ENCODE data around the gene NGDN. TPM values are rescaled to one million over a fixed set of nuclear protein-coding genes. Genes with fewer than 3 reads are reported as not detected.

NGDN gene
- total RNA-seq, 1 donor from 2014 or later: 47.1 TPM

DNA sequence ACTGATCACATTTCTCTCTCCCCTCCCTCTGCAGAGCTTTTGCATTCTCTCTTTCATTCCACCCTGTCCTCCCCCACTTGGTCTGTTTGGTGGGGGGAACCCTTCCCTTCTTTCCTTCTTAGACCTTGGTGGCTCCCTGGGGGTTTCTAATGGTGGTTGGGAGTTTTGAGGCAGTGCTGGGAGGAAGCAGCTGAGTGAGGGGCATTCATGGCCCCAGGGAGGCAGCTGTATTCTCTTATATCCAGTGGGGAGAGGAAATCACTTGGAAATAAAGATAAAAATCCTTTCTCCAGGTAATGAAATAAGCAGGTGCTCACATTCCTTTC is 13.3 kb downstream of the NGDN start:
- intact Hi-C loops (cut with DNase I): no loop called here

DNA sequence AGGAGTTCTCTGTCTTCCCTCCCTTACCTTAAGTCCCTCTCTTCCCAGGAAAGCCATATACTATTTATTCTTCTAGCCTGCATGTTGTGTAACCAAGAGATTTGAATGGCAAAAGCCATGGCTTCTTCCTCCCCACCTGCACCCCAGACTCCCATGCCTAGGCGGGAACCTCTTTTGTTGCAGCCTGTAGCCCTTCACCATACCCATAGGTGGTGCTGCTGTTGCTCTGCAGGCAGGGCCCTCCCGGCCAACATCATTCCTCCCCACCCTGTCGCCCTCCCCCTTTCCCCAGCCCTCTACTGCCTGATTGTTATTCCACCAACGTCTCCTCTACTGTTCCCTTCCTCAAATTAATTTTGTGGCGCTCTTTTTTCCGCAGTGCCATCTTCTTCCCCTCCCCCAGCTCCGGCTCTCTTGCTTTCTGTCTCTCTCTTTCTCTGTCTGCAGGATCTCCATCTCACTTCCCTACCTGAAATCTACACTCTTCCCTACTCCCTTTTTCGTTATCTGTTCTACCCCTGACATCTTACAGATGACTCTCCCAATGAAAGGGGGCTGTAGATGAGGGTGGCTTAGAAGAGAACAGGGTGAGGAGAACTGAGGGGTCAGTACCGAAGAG is 13.8 kb downstream of the NGDN start:
- Histone ChIP-seq H3K27me3 (no peaks in the 10 kb centered on the region), H3K4me3 (no peak overlapping the region), H3K9me3 (no peaks in the 10 kb centered on the region), H3K36me3 (peaks cover 0 to 5% of the 10 kb centered on the region in 2 donors), H3K27ac (no peak overlapping the region), H3K4me1 (no peaks in the 10 kb centered on the region)
- TF ChIP-seq POLR2A (IDR thresholded peaks at IDR 0.05) (no peak), POLR2AphosphoS5 (IDR thresholded peaks at IDR 0.05; ENCODE audit: insufficient read depth in 1 of 2, low read depth in 1 of 2) (no peak)
- TF ChIP-seq, protein P1, sequence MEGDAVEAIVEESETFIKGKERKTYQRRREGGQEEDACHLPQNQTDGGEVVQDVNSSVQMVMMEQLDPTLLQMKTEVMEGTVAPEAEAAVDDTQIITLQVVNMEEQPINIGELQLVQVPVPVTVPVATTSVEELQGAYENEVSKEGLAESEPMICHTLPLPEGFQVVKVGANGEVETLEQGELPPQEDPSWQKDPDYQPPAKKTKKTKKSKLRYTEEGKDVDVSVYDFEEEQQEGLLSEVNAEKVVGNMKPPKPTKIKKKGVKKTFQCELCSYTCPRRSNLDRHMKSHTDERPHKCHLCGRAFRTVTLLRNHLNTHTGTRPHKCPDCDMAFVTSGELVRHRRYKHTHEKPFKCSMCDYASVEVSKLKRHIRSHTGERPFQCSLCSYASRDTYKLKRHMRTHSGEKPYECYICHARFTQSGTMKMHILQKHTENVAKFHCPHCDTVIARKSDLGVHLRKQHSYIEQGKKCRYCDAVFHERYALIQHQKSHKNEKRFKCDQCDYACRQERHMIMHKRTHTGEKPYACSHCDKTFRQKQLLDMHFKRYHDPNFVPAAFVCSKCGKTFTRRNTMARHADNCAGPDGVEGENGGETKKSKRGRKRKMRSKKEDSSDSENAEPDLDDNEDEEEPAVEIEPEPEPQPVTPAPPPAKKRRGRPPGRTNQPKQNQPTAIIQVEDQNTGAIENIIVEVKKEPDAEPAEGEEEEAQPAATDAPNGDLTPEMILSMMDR (IDR thresholded peaks at IDR 0.05): no peak
- no peak for DNase-seq (ENCODE audit: extremely low spot score in 2 of 2)
- intact Hi-C loops (cut with DNase I): no loop called here

More for the DNA sequence above, 13.3 kb downstream of the NGDN start:
- no peaks in the 10 kb centered on the region for H3K9me3 ChIP-seq
- H3K4me1 ChIP-seq: no peaks in the 10 kb centered on the region
- H3K4me3 ChIP-seq: no peak overlapping the region
- H3K27me3 ChIP-seq: no peaks in the 10 kb centered on the region
- TF ChIP-seq POLR2AphosphoS5 (IDR thresholded peaks at IDR 0.05; ENCODE audit: insufficient read depth in 1 of 2, low read depth in 1 of 2) (no peak), POLR2A (IDR thresholded peaks at IDR 0.05) (no peak)
- TF ChIP-seq, protein P1 (IDR thresholded peaks at IDR 0.05): no peak
- no peak for DNase-seq (ENCODE audit: extremely low spot score in 2 of 2)
- H3K36me3 ChIP-seq: peaks cover 0 to 5% of the 10 kb centered on the region in 2 donors
- H3K27ac ChIP-seq: no peak overlapping the region

DNA sequence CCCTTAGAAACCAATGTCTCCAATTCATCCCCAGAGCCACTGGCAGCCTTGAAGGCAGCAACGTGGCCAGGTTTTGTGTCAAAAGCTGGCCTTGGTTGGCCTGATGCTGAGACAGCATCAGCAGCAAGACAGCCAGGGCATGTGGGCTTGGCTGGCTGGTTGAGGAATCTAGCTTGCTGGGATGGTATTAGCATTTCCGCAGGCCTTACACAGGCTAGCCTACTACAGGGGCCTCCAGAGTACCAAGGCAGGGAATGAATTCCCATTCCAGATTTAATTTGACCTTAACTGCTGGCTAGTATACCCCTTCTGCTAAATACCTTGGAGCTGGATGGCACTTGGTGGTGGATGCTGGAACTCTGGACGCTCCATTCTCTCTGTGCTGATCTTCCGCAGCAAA is 15.8 kb downstream of the NGDN start:
- TF ChIP-seq, protein P1 (IDR thresholded peaks at IDR 0.05): no peak
- TF ChIP-seq POLR2AphosphoS5 (IDR thresholded peaks at IDR 0.05; ENCODE audit: insufficient read depth in 1 of 2, low read depth in 1 of 2) (no peak), POLR2A (IDR thresholded peaks at IDR 0.05) (no peak)
- H3K4me1 ChIP-seq: no peaks in the 10 kb centered on the region
- no peaks in the 10 kb centered on the region for H3K9me3 ChIP-seq
- intact Hi-C loops (cut with DNase I): no loop called here
- H3K27ac ChIP-seq: no peak overlapping the region
- H3K27me3 ChIP-seq: no peaks in the 10 kb centered on the region
- H3K4me3 ChIP-seq: no peak overlapping the region
- DNase-seq (ENCODE audit: extremely low spot score in 2 of 2): no peak
- peaks cover 0 to 3% of the 10 kb centered on the region in 2 donors for H3K36me3 ChIP-seq

DNA sequence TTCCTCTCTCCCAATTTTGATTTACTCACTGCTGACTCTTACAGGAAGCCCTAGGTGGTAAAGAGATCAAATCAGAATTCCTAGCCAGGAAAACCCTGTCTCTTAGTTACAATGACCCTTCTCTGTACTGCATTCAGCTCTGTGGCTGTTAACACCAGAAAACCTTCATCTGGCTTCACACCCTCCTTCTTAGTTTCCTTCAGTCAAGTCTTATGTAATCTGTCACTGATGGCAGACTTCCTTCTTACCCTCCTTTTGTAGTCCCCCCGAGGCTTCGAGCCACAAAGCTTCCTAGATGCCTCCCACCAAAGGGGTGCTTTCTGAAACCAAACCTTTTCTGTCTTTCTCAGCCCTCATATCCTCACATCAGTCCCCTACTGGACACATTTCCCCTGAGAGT is 16.5 kb downstream of the NGDN start:
- no peak overlapping the region for H3K4me3 ChIP-seq
- H3K36me3 ChIP-seq: no peaks in the 10 kb centered on the region
- H3K9me3 ChIP-seq: no peaks in the 10 kb centered on the region
- H3K4me1 ChIP-seq: no peaks in the 10 kb centered on the region
- intact Hi-C loops (cut with DNase I): no loop called here
- no peak for DNase-seq (ENCODE audit: extremely low spot score in 2 of 2)
- TF ChIP-seq POLR2AphosphoS5 (IDR thresholded peaks at IDR 0.05; ENCODE audit: insufficient read depth in 1 of 2, low read depth in 1 of 2) (no peak), POLR2A (IDR thresholded peaks at IDR 0.05) (no peak)
- TF ChIP-seq, protein P1 (IDR thresholded peaks at IDR 0.05): no peak
- no peak overlapping the region for H3K27ac ChIP-seq
- H3K27me3 ChIP-seq: no peaks in the 10 kb centered on the region

DNA sequence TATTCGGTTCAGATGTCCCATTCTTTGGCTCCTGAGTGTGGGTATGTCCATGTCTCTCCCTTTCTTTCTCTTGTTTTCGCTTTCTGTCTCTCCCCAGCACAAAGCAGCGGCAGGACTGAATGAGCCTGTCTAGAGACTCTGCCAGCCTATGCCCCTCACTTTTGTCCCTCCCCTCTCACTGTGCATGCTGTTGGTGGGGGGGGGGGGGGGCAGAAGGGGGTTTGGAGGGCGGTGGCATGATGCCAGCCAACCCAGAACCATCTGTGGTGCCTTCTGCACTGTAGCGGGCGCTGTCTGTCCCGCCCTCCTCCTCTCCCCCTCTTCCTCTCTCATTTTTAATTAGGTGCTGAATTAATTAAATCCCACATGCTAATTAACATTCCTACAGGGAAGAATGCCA is 17.7 kb downstream of the NGDN start:
- no peak overlapping the region for H3K4me3 ChIP-seq
- intact Hi-C loops (cut with DNase I): no loop called here
- no peaks in the 10 kb centered on the region for H3K9me3 ChIP-seq
- no peak for DNase-seq (ENCODE audit: extremely low spot score in 2 of 2)
- no peak overlapping the region for H3K27ac ChIP-seq
- no peaks in the 10 kb centered on the region for H3K36me3 ChIP-seq
- TF ChIP-seq POLR2A (IDR thresholded peaks at IDR 0.05) (no peak), POLR2AphosphoS5 (IDR thresholded peaks at IDR 0.05; ENCODE audit: insufficient read depth in 1 of 2, low read depth in 1 of 2) (no peak)
- TF ChIP-seq, protein P1 (IDR thresholded peaks at IDR 0.05): no peak
- H3K4me1 ChIP-seq: no peaks in the 10 kb centered on the region
- no peaks in the 10 kb centered on the region for H3K27me3 ChIP-seq
